K562 (cell line): ENCODE data around the gene SLC26A2. TPM values are rescaled to one million over a fixed set of nuclear protein-coding genes. Genes with fewer than 3 reads are reported as not detected.

ENCODE experiments used
- ERF ChIP-seq: fragments of 450-650 bp; formaldehyde crosslinking; IDR thresholded peaks from 2 replicates; pipeline ENCODE4 v1.4.0; 2020; ENCODE audit warnings: mild to moderate bottlenecking, mixed read lengths
- FOXA1 ChIP-seq: fragments of 450-650 bp; IDR thresholded peaks from 2 replicates; pipeline ENCODE4 v1.6.1; 2016; ENCODE audit warnings: mild to moderate bottlenecking, borderline replicate concordance
- MAZ ChIP-seq, 2 experiments: fragments of 450-650 bp in 1 of 2; sonication (generic) in 1 of 2; formaldehyde crosslinking; IDR thresholded peaks in 1 of 2; conservative IDR thresholded peaks in 1 of 2; 2 replicates each; pipeline versions ENCODE4 v1.4.0 to v1.5.0; 2020; ENCODE audit warnings: mild to moderate bottlenecking in 1 of 2, missing genetic modification reagents in 1 of 2
- NRF1 ChIP-seq, 2 experiments: fragments of 450-650 bp; IDR thresholded peaks in 1 of 2; conservative IDR thresholded peaks in 1 of 2; 2 replicates each; pipeline ENCODE4 v1.6.1; 2014; ENCODE audit warnings: mild to moderate bottlenecking in 2 of 2
- PHF20 ChIP-seq: fragments of 450-650 bp; IDR thresholded peaks from 2 replicates; pipeline ENCODE4 v1.6.1; 2018; ENCODE audit not compliant: partially characterized antibody
- RFX7 ChIP-seq: fragments of 250-450 bp; sonication (Bioruptor Pico); IDR thresholded peaks from 2 replicates; pipeline ENCODE4 v1.5.1; 2021; ENCODE audit warnings: mild to moderate bottlenecking
- TAF9B ChIP-seq: fragments of 450-650 bp; IDR thresholded peaks from 2 replicates; pipeline ENCODE4 v1.6.1; 2018; ENCODE audit warnings: mild to moderate bottlenecking; ENCODE audit not compliant: partially characterized antibody
- TOE1 ChIP-seq, 2 experiments: fragments of 450-650 bp in 1 of 2; sonication (generic) in 1 of 2; formaldehyde crosslinking in 1 of 2; IDR thresholded peaks; 2 replicates each; pipeline versions ENCODE4 v1.7.1 to v1.8.0; 2016 to 2022; ENCODE audit warnings: borderline replicate concordance in 2 of 2, mild to moderate bottlenecking in 2 of 2, antibody characterized with exemption in 1 of 2, inconsistent platforms in 1 of 2, low read depth in 1 of 2, missing genetic modification reagents in 1 of 2, moderate library complexity in 1 of 2
- ZEB2 ChIP-seq: fragments of 450-650 bp; IDR thresholded peaks from 2 replicates; pipeline ENCODE4 v1.6.1; 2016
- ZNF12 ChIP-seq: sonication (generic); formaldehyde crosslinking; IDR thresholded peaks from 2 replicates; pipeline ENCODE4 v1.4.0; 2020; ENCODE audit warnings: mild to moderate bottlenecking, missing genetic modification reagents
- ZNF551 ChIP-seq: fragments of 250-450 bp; sonication (Bioruptor Pico); IDR thresholded peaks from 2 replicates; pipeline ENCODE4 v1.5.0; 2021; ENCODE audit warnings: mild to moderate bottlenecking, moderate library complexity
- polyA plus RNA-seq, 8 experiments: library from polyadenylated mRNA; depleted of rRNA in 4 of 8; stranded (reverse) in 5 of 8; unstranded in 3 of 8; fragments of >200 nt; fragmentation: Nextera tagmentation in 2 of 8; fragmentation: Illumina TruSeq in 1 of 8; extraction: Ambion mirVana in 2 of 8; extraction: Trizol in 1 of 8; gene quantifications; 2 replicates each; pipeline versions ENCODE4 v1.2.1 to v1.2.3, GENCODE V29; 2011 to 2014; ENCODE audit warnings: inconsistent platforms in 1 of 8, missing spikeins in 1 of 8
- total RNA-seq, 7 experiments: library from RNA; depleted of rRNA in 6 of 7; stranded (reverse); fragments of >200 nt in 6 of 7; fragmentation: Illumina TruSeq in 2 of 7; extraction: Trizol in 2 of 7; gene quantifications; 2 replicates each; pipeline versions ENCODE4 v1.2.1 to v1.2.3, GENCODE V29; 2011 to 2021; ENCODE audit warnings: low replicate concordance in 1 of 7
- TF ChIP-seq, protein P1 (sequence below), 2 experiments: fragments of 450-650 bp in 1 of 2; sonication (generic) in 1 of 2; formaldehyde crosslinking in 1 of 2; IDR thresholded peaks; 2 replicates each; pipeline versions ENCODE4 v1.7.1 to v1.9.0; 2016 to 2022; ENCODE audit warnings: inconsistent platforms in 1 of 2, mild to moderate bottlenecking in 1 of 2, missing genetic modification reagents in 1 of 2
- TF ChIP-seq, protein P2 (sequence below), 2 experiments: fragments of 450-650 bp; IDR thresholded peaks; 2 replicates each; pipeline ENCODE4 v1.6.1; 2018; ENCODE audit warnings: mild to moderate bottlenecking in 2 of 2, low read depth in 1 of 2; ENCODE audit not compliant: partially characterized antibody in 2 of 2

The SLC26A2 gene
- total and polyA plus RNA-seq, 9 of the 15 experiments (the other 6 are each of a cell fraction or from before 2014, with no cell fraction given): 1.1 to 6.3 (median 3.6) TPM

DNA sequence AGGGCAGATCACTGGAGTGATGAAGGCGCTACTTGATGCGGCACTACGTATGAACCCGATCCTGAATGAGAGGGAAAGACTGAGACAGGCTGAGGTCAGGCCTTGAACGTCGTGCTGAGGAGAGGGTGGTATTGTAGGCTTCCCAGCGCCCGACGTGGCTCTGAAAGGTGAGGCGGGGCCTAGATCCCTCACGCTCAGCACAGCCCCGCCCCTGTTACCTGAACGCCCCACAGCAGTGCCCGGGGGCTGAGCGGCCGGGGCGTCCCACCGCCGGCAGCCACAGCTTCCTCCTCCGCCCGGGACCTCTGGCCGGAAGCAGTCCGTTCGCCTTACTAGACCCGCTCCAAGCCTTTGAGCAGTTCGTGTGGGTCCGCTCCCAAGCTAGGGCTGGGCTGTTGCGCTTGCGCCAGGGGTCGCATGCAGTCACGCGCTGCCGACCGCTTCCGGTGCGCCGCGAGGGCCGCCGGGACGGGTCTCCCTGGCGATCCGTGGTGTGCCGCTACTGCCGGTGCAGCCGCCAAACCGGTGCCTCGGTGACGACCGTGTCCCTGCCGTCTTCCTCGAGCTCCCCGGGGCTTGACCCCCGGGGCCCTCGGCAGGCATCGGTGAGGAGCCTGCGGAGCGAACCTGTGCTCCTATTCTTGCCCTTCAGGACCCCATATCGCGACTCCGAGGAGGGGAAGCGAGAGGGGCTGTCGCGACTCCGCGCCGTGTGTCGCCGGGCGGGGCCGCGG is 39.9 kb downstream of the SLC26A2 start, which contains the start of the genes HMGXB3 and TIGD6 (continued):
- TF ChIP-seq MAZ (CRISPR knock-in tag; conservative IDR thresholded peaks at IDR 0.05 in 1 of 2, IDR thresholded peaks at IDR 0.05 in 1 of 2) (peak; percentile 80 to 91), ZEB2 (peak; percentile 96), ZNF551 (CRISPR knock-in tag) (no peak), RFX7 (no peak), FOXA1 (no peak), ZNF12 (CRISPR knock-in tag) (no peak; the same call in 1 of the 2 replicates), PHF20 (peak; percentile 97), ERF (CRISPR knock-in tag) (0 out of 2 replicates have a peak, but pooled peaks have one; percentile 66), TOE1 (IDR thresholded peaks at IDR 0.05; ENCODE audit: borderline replicate concordance) (peak; percentile 89), TOE1 (CRISPR knock-in tag; IDR thresholded peaks at IDR 0.05; ENCODE audit: borderline replicate concordance, low read depth) (no peak; the same call in 1 of the 2 replicates), NRF1 (conservative IDR thresholded peaks at IDR 0.05 in 1 of 2, IDR thresholded peaks at IDR 0.05 in 1 of 2) (peak; percentile 96 to 97), TAF9B (peak; percentile 84)
- TF ChIP-seq, protein P1, sequence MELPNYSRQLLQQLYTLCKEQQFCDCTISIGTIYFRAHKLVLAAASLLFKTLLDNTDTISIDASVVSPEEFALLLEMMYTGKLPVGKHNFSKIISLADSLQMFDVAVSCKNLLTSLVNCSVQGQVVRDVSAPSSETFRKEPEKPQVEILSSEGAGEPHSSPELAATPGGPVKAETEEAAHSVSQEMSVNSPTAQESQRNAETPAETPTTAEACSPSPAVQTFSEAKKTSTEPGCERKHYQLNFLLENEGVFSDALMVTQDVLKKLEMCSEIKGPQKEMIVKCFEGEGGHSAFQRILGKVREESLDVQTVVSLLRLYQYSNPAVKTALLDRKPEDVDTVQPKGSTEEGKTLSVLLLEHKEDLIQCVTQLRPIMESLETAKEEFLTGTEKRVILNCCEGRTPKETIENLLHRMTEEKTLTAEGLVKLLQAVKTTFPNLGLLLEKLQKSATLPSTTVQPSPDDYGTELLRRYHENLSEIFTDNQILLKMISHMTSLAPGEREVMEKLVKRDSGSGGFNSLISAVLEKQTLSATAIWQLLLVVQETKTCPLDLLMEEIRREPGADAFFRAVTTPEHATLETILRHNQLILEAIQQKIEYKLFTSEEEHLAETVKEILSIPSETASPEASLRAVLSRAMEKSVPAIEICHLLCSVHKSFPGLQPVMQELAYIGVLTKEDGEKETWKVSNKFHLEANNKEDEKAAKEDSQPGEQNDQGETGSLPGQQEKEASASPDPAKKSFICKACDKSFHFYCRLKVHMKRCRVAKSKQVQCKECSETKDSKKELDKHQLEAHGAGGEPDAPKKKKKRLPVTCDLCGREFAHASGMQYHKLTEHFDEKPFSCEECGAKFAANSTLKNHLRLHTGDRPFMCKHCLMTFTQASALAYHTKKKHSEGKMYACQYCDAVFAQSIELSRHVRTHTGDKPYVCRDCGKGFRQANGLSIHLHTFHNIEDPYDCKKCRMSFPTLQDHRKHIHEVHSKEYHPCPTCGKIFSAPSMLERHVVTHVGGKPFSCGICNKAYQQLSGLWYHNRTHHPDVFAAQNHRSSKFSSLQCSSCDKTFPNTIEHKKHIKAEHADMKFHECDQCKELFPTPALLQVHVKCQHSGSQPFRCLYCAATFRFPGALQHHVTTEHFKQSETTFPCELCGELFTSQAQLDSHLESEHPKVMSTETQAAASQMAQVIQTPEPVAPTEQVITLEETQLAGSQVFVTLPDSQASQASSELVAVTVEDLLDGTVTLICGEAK (IDR thresholded peaks at IDR 0.05): peak; percentile 99
- TF ChIP-seq, protein P1 (CRISPR knock-in tag; IDR thresholded peaks at IDR 0.05): no peak
- TF ChIP-seq, protein P2, sequence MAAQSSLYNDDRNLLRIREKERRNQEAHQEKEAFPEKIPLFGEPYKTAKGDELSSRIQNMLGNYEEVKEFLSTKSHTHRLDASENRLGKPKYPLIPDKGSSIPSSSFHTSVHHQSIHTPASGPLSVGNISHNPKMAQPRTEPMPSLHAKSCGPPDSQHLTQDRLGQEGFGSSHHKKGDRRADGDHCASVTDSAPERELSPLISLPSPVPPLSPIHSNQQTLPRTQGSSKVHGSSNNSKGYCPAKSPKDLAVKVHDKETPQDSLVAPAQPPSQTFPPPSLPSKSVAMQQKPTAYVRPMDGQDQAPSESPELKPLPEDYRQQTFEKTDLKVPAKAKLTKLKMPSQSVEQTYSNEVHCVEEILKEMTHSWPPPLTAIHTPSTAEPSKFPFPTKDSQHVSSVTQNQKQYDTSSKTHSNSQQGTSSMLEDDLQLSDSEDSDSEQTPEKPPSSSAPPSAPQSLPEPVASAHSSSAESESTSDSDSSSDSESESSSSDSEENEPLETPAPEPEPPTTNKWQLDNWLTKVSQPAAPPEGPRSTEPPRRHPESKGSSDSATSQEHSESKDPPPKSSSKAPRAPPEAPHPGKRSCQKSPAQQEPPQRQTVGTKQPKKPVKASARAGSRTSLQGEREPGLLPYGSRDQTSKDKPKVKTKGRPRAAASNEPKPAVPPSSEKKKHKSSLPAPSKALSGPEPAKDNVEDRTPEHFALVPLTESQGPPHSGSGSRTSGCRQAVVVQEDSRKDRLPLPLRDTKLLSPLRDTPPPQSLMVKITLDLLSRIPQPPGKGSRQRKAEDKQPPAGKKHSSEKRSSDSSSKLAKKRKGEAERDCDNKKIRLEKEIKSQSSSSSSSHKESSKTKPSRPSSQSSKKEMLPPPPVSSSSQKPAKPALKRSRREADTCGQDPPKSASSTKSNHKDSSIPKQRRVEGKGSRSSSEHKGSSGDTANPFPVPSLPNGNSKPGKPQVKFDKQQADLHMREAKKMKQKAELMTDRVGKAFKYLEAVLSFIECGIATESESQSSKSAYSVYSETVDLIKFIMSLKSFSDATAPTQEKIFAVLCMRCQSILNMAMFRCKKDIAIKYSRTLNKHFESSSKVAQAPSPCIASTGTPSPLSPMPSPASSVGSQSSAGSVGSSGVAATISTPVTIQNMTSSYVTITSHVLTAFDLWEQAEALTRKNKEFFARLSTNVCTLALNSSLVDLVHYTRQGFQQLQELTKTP (IDR thresholded peaks at IDR 0.05; ENCODE audit: low read depth in 1 of 2, partially characterized antibody in 2 of 2): no peak
